T-helper 2 cell treated with Interferon-gamma antibody and Interleukin-4, amounts not matched to agents 100 ng/mL and 5 ng/mL, for 36 hours (primary cell): ENCODE data around the gene POGZ. TPM values are rescaled to one million over a fixed set of nuclear protein-coding genes. Genes with fewer than 3 reads are reported as not detected.
"Not testable (repeated sequence)": the region's sequence is repeated elsewhere in the genome, so short reads cannot be mapped to it uniquely, and the experiment has no call there.

ENCODE experiments used
- intact Hi-C: fragments of 100-400 bp; cut with micrococcal nuclease; formaldehyde crosslinking; loops from one replicate; pipeline ENCODE4 v1.15.1; 2023
- total RNA-seq: library from RNA; stranded (reverse); gene quantifications from 2 replicates; pipeline ENCODE4 v1.2.3, GENCODE V29; 2022

The POGZ gene
- total RNA-seq, 1 donor from 2014 or later = 89.7 TPM

DNA sequence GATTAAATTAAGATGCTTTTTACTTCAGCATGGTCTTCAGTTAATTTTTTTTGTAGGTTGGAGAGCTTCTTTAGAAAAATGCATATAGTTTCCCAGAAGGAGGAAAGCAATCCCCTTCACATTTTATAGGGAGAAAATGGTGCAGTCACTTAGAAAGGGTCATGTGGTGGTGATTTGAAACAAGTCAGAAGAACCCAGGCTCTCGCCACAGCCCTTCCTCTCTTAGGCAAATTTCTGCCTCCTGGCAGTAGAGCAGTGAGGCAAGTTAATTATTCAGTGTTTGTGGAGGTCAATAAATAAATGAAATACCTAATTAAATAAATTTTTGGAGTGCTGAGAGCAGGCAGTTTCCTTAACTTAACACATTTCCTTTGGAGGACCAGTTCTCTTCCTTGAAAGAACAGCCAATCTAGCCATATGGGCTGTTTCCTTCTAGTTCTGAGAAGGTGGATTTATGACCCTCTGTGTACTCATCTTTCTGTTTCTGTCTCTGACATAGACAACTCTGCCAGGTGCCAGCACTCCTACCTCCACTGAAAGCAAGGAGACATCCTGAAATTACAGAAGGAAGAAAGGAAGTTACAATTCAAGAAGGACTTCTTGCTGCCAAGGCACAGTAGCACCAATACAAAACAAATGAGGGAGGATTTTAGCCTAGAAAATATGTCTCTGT lies 19.0 kb upstream of the POGZ start:
- intact Hi-C loops = no loop called here

DNA sequence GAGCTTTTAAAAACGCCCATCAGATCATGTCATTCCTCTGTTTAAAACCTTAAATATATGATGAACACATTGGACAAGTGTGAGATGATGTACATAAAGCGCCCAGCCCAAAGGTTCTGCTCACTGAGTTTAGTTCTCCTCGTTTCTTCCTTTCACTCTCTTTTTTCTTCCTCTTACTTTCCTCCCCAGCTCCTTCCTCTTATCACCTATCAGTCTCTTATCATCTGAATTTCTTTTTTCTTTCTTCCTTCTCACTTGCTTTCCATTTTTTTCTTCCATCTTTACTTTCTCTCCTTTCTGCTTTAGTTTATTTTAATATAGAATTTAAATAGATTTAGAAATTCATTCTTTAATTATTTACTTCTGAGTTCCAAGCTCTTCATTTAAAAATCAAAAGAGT lies 17.8 kb upstream of the POGZ start:
- intact Hi-C loops = no loop called here

- intact Hi-C loops = no loop called here
These were observed 16.8 kb upstream of the POGZ start for GRCh38 chr1:151476083-151476482.

GRCh38 chr1:151475175-151475574 lies 15.9 kb upstream of the POGZ start:
- intact Hi-C loops = no loop called here

DNA sequence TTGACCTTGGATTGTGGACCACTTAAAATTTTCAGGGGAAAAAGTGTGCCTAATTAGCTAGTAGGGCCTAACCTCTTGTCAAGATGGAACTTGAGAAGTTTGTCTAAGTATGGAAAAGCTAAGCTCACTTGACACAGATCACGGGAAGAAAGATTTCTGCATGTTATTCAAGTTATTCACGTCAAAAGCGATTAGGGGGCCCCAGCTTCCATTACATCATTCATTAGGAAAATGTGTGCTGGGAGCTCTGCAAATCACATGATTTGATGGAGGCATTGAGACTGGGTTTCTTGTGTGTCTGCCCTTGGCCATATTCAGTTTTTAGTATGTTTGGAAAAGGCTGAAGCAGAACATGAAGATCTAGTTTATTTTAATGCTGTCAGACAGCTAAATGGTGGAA lies 15.5 kb upstream of the POGZ start:
- intact Hi-C loops = no loop called here

DNA sequence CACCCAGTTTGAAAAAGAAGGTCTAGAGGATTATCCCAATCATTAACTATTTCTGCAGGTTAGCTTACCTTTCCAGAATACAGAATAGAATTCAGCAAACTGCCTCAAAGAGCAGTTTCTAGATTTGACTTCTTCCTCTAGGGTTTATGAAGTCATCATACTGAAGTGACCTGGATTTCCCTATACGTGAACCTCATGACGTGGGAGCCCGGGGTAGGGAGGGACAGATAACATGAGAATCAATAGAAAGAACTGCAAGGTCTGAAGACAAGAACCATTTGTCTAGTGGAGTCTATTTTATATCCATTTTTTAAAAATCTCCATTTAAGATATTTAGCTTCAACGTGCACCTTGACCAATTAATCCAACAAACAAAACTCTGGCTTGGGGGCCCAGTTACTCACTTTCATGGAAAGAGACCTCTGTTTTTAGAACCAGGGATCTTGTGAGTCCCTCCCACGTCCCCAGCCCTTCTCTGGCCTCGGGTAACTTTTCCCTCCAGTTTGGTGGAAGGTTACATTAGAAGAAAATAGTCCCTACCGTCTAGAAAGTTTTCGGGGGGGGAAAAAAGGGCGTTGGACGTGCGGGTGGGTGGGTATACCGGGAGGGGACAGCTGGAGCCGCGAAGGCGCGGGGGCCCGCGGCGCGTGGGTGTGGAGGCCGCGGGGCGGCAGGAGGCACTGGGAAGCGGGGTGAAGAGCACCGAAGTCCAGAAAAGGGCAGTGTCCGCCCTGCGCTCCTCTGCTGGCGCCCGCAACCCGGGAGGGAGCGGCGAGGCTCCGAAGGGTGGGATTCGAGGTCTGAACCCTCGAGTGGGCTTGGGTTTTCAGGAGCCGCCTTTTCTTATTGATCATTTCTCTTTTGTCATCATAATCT lies 13.8 kb upstream of the POGZ start:
- intact Hi-C loops = loop anchor here (1.0 kb wide), 1 partner anchor 14 kb away; the partner anchor contains the start of gene POGZ

DNA sequence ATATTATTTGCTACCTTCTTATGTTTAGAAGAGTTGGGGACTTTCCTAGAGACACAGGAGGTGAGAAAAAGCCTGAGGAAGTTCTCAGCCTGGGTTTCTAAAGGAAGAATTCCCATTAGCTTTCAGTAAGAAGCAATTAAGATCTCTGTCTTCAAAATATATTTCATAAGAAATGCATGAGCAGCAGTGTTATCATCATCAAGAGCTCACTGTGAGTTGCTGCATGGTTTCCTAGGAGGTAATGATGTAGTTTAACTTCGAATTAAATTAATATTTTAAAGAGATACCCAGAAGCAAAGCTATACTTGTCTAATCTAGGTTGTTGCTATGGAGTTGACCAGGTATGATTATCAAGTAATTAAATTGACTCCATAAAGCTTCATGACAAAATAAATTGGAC lies 5.7 kb upstream of the POGZ start:
- intact Hi-C loops = no loop called here

DNA sequence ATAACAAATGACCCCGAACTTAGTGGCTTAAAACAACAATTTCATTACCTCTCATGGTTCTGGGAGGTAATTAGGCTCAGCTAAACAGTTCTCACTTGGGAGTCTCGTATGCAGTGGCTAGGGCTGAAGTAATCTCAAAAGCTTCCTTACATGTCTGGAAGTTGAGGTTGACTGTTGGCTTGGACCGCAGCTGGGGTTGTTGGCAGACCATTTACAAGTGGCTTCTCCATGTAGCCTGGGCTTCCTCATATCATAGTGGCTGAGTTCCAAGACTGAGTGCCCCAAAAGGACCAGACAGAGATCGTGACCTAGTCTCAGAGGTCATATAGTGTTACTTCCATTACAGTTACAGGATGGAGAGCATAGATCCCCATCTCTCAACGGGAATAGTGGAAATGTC lies 2.4 kb upstream of the POGZ start:
- intact Hi-C loops = no loop called here

DNA sequence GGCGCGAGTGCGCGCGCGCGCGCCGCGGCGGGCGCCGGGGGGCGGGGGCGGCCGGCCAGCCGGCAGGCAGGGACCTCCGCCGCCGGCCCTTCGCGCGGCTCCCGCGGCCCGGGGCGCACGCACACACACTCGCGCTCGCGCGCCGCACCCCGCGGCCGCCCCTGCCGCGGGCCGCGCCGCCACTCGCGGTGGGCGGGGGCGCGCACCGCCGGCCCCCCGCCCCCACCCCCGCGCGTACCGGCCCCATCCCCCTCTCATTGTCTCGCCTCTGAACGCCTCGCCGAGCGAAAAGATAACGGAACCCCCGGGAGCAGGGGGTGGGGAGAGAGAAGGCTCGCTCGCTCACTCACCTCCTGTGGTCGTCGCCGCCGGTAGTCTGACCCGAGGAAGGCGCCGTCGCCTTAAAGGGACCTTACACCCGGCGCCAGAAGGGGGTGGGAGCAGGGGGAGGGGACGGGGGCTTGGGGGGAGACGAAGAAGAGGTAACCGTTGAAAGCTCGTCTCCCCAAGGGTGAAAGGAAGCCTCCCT lies 428 bp downstream of the POGZ start:
- intact Hi-C loops = loop anchor here (1.0 to 5.0 kb wide), 4 partner anchors 14 to 378 kb away; partner anchors contain the start of genes C2CD4D and PSMB4

DNA sequence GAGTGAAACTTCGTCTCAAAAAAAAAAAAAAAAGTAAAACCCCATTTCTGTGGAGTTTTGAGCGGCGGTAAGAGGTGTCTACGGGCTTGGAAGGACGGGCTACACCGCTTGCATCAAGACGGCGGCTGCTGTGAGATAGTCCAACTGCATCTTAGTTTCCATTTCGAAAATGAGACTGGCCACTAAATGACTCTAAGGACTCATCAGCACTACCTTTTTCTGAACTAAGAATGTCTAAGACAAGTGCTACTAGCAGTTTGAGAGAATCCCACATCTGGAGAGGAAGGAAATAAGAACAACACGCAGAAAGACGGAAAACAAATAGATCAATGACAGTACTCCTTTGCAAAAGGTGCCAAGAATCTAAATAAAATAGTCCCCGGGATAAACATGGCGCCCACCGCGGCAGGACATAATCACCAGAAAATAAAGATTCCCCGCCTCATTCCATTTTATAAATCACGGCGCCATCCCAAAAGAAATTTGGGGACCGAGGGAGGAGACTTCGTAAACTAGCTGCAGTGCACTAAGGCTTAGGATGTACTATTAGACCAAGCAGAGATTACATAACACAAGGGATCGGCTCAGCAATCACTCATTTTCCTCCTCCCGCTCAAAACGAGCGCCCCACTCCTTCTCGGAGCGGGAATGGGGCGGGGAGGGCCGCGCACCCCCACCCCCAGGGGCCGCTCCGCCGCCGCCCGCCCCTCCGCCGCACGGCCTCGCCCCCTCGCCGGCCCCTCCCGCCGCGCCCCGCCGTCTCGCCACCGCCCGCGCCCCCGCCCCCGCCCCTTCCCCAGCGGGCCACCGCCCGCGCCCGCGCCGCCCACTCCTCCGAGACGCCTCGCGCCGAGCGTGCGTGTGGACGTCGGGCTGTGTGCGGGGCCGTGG lies 1.1 kb downstream of the POGZ start:
- intact Hi-C loops = loop anchor here (2.0 to 5.0 kb wide), 3 partner anchors 13 to 379 kb away; partner anchors contain the start of genes C2CD4D and PSMB4

GRCh38 chr1:151455966-151456365 lies 3.3 kb downstream of the POGZ start:
- intact Hi-C loops = loop anchor here (5.0 kb wide), 2 partner anchors 59 to 381 kb away; partner anchors contain the start of genes C2CD4D and PSMB4

GRCh38 chr1:151455231-151455630 lies 4.1 kb downstream of the POGZ start:
- intact Hi-C loops = loop anchor here (5.0 kb wide), 2 partner anchors 58 to 382 kb away; partner anchors contain the start of genes C2CD4D and PSMB4

DNA sequence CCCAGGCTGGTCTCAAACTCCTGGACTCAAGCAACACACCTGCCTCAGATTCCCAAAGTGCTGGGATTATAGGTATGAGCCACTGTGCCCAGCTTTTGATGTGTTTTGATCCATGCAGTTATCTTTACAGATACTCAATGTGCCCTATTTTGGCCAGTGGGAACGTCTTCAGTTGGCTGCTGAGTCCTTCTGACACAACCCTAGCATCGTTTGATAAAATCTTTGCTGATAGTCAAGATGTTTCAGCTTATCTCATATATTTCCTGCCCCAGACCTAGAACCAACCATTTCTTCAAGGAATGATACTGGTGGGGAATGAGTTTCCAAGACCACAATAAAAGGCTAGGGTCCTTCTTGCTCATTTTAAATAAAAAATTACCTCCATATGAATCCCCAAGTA lies 11.6 kb downstream of the POGZ start:
- intact Hi-C loops = loop anchor here (10.0 kb wide), 1 partner anchor 87 kb away; no protein-coding TSS in a partner anchor

DNA sequence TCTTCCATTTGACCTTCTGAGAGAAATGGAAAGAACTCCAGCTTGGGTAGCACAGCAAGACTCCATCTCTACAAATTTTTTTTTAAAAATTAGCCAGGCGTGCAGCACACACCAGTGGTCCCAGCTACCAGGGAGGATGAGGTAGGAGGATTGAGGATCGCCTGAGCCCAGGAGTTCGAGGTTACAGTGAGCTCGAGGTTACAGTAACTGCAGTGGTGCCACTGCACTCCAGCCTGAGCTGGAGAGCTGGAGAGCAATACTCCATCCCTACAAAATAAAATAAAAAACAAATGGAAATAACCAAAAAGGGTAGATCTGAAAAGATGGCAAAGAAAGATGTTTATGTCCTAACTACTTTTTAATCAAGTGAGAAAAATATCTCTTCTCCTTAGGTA lies 14.5 kb downstream of the POGZ start:
- intact Hi-C loops = loop anchor here (2.0 to 10.0 kb wide), 5 partner anchors 14 to 393 kb away; partner anchors contain the start of genes C2CD4D and POGZ

- intact Hi-C loops = loop anchor here (2.0 to 10.0 kb wide), 5 partner anchors 15 to 393 kb away; partner anchors contain the start of genes C2CD4D and POGZ
These were observed 15.2 kb downstream of the POGZ start for GRCh38 chr1:151443846-151444782.

GRCh38 chr1:151437396-151437795 lies 21.9 kb downstream of the POGZ start:
- intact Hi-C loops = not testable (repeated sequence)

DNA sequence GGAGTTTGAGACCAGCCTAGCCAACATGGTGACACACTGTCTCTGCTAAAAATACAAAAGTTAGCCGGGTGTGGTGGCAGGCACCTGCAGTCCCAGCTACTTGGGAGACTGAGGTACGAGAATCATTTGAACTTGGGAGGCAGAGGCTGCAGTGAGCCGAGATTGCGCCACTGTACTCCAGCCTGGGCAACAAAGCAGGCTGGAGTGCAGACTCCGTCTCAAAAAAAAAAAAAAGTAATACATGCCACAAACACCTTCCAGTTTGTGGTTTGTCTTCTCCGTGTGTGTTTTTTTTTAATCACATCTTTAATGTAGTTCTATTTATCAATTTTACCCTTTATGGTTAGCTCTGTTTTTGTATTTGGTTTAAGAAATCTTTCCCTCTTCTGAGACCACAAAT lies 22.3 kb downstream of the POGZ start:
- intact Hi-C loops = no loop called here

DNA sequence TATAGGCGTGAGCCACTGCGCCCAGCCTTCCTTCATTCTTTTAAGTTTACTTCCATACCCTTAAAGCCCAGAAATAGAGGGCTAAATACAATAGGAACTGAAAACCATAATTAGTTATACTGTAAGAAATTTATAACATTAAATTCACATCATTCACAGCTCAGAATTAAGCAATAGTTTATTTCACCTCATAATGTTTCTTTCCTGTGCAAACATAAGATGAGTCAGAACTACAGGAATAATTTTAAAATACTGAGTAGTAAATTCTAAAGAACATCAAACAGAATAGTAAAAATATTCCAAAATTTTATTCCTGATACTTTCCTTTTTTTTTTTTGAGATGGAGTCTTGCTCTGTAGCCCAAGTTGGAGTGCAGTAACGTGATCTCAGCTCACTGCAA lies 24.1 kb downstream of the POGZ start:
- intact Hi-C loops = no loop called here

DNA sequence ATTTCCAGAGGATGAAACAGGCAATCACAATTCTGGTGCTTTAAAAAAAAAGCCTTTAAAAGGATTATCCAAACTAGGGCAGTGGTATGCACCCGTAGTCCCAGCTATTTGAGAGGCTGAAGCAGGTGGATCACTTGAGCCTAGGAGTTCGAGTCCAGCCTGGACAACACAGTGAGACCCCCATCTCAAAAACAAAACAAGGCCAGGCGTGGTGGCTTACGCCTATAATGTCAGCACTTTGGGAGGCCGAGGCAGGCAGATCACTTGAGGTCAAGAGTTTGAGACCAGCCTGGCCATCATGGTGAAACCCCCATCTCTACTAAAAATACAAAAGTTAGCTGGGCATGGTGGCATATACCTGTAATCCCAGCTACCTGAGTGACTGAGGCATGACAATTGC lies 25.5 kb downstream of the POGZ start:
- intact Hi-C loops = not testable (repeated sequence)

GRCh38 chr1:151428068-151428467 lies 31.2 kb downstream of the POGZ start:
- intact Hi-C loops = no loop called here
